GM19035 (cell line): ENCODE data around the gene STING1.
"Not testable (repeated sequence)": the region's sequence is repeated elsewhere in the genome, so short reads cannot be mapped to it uniquely, and the experiment has no call there.

ENCODE experiments used
- ATAC-seq: cut with Tn5 transposase; IDR thresholded peaks from one replicate; pipeline ENCODE4 v1.9.1; 2021; ENCODE audit not compliant: unreplicated experiment

Gene STING1

GRCh38 chr5:139440416-139440815, 42.1 kb downstream of the STING1 start:
- ATAC-seq: not testable (repeated sequence)

- peak; percentile 90 for ATAC-seq
These were observed 43.3 kb downstream of the STING1 start, which contains the start of gene DNAJC18 for GRCh38 chr5:139439013-139439903. Gene DNAJC18 (minus strand): TSS chr5:139439525. CDS start chr5:139439445, 80 bp downstream.

- no peak for ATAC-seq
These were observed 43.9 kb downstream of the STING1 start for GRCh38 chr5:139438707-139439012.

- ATAC-seq: no peak
These were observed 46.9 kb downstream of the STING1 start for GRCh38 chr5:139435676-139436075.

- ATAC-seq: no peak
These were observed 50.9 kb downstream of the STING1 start for GRCh38 chr5:139431706-139432105.

GRCh38 chr5:139430015-139430414, 52.5 kb downstream of the STING1 start:
- ATAC-seq: no peak

- no peak for ATAC-seq
These were observed 56.2 kb downstream of the STING1 start for GRCh38 chr5:139426203-139426885.
